GM21529 (cell line): Measurements from ENCODE around the gene ALDH1A2.
"Not testable (repeated sequence)": the region's sequence is repeated elsewhere in the genome, so short reads cannot be mapped to it uniquely, and the experiment has no call there.

Source experiments
- ATAC-seq: cut with Tn5 transposase; IDR thresholded peaks from one replicate; pipeline ENCODE4 v1.9.1; 2021; ENCODE audit not compliant: unreplicated experiment

ALDH1A2 gene

DNA sequence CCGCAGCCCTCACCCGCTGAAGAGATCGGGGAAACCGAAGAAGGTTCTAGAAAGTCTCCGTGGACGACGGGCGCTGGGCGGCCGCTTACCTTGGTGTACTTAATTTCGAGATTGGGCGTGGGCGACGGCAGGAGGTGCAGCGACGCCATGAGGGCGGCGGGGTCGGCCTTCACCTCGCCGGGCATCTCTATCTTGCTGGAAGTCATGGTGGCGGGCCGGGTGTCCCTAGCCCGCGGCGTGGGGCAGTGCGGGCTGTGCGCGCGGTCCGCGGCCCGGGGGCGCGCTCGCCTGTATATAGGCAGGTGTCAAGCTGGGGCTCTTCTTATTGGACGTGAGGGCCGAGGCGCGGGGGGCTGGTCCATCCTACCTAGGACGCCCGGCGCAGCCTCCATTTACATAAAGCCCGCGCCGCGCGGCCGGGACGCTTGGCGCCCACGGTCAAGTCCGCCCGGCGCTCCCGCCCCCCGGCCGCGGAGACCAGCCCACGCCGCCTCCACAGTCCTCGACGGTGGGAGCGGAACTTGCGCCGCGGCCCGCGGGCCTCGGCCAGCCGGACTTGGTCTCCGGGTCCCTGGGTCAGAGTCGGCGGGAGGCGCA is at the start of gene ALDH1A2:
TSS of gene ALDH1A2 (minus strand) at position 267 of the 597 bp plus-strand sequence. CDS start at position 206, 61 bp downstream.
- ATAC-seq = no peak

DNA sequence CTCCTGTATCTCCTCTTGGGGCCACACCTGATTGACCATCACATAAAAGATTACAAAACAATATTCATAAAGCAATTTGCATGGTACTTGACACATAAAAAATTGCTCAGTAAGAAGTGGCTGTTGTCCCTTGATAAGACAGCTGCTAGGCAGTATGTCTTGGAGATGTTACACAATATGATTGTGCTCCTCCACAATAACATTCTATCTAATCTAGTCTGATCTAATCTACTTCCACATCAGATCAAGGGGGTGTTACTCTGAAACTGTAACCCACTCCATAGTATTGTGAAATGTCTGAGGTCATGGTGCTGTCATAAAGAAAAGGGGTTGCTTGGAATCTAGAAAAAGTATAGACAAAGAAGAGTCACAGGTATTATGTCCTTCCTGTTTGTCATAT is 49.3 kb upstream of the ALDH1A2 start:
- no peak for ATAC-seq

DNA sequence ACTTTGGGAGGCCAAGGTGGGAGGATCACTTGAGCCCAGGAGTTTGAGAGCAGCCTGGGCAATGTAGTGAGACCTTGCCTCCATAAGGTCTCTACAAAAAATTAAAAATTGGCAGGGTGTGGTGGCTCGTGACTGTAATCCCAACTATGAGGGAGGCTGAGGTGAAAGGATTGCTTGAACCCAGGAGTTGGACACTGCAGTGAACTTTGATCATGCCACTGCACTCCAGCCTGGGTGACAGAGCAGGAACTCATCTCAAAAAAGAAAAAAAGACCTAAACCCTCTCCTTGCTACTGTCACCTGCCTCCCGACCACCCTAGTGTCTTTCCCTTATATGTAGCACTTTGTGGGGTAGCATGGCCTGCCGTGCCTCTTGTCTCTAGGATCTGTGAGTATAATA is 48.9 kb upstream of the ALDH1A2 start:
- ATAC-seq = no peak

DNA sequence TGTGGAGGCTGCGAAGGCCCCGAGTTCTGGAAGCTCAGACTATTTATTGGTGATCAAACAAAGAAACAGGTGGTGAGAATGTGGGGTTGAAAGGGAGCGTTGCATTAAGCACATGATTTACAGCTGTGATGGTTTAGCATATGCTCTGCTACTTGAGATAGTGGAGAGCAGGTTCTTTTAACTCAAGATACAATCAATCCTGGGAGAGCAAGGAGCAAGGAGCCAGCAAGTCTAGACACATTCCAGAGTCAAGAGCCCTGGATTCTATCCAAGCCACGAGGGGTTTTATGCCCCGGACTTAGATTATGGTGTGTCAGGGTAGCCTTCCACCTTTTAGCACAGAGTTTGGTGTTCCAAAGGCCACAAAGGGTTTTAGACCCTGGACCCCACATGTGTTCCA is 47.8 kb upstream of the ALDH1A2 start:
- not testable (repeated sequence) for ATAC-seq

DNA sequence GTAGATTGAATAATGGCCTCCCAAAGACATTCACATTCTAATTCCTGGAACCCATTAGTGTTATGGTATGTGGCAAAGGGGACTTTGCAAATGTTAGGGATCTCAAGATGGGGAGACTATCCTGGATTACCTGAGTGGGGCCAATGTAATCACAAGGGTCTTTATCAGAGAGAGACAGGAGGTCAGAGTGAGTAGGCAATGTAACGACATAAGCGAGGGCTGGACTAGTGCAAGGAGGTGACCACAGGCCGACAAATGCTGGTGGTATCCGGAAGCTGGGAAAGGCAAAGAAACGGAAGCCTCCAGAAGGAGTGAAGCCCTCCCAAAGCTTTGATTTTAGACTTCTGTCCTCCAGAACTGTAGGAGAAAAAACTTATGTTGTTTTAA is 46.2 kb upstream of the ALDH1A2 start:
- no peak for ATAC-seq

GRCh38 chr15:58110999-58111717 is 45.6 kb upstream of the ALDH1A2 start:
- ATAC-seq = no peak

GRCh38 chr15:58109419-58109818 is 43.9 kb upstream of the ALDH1A2 start:
- ATAC-seq = no peak

GRCh38 chr15:58108117-58108516 is 42.6 kb upstream of the ALDH1A2 start:
- ATAC-seq = no peak

GRCh38 chr15:58103482-58103881 is 38.0 kb upstream of the ALDH1A2 start:
- no peak for ATAC-seq

DNA sequence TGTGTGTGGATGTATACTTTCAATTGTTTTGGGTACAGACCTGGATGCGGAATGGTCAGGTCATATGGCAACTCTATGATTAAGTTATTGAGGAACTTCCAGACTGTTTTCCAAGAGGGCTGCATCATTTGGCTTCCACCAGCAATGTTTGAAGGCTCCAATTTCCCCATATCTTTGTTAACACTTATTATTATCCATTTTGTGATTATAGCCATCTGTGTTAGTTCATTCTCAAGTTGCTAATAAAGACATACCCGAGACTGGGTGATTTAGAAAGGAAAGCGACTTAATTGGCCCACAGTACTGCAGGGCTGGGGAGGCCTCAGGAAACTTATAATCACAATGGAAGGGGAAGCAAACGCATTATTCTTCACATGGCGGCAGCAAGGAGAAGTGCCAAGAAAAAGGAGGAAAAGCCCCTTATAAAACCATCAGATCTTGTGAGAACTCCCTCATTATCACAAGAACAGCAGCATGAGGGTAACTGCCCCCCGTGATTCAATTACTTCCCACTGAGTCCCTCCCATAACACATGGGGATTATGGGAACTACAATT is 31.1 kb upstream of the ALDH1A2 start:
- ATAC-seq = no peak

DNA sequence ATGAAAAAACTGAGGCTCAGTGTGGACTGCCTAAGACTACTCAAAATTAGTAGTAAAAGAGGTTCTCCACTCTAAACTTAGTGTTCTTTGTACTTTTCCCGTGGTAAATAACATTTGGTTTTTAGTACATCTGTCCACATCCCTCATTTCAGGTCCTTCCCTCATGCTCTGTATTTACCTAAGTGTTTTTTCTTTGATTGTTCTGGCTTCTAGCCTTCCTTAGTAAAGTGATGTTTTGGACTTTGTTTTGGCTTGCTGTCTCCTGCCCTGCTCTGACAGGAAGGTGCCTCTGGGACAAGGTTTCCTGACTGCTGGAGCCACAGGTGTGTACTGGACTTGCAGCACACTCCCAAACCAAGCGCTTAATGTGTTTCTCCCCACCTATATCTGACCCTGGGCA is 29.9 kb upstream of the ALDH1A2 start:
- ATAC-seq = no peak

GRCh38 chr15:58087871-58088270 is 22.4 kb upstream of the ALDH1A2 start:
- no peak for ATAC-seq

- no peak for ATAC-seq
Measured at GRCh38 chr15:58086491-58086890, 21.0 kb upstream of the ALDH1A2 start.

GRCh38 chr15:58083526-58083925 is 18.0 kb upstream of the ALDH1A2 start:
- no peak for ATAC-seq

GRCh38 chr15:58081891-58082290 is 16.4 kb upstream of the ALDH1A2 start:
- ATAC-seq = no peak

DNA sequence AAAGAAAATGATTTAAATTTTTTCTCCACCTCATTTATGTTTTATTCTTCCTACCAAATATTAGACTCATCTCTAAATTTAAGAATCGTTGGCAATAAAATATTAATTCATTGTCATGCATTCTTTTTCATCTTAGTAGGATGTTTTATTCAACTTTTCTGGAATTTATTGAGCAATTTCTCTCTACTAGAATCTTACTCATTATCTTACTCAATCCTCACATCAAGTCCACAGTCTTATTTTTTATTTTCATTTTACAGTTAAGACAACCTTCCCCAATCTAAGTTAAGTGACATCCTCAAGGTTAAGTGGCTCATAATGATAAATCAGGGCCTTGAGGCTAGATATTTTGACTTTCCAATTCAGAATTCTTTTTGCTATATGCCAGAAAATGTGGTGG is 15.9 kb upstream of the ALDH1A2 start:
- no peak for ATAC-seq

DNA sequence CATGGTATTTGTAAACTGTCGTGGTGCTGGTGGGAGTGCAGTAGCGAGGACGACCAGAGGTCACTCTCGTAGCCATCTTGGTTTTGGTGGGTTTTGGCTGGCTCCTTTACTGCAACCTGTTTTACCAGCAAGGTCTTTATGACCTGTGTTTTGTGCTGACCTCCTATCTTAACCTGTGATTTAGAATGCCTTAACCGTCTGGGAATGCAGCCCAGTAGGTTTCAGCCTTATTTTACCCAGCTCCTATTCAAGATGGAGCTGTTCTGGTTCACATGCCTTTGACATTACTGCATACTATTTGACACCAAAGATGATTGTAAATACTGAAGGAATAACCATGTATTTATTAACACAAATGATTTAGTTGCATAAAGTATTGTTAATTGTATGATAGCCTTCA is 15.4 kb upstream of the ALDH1A2 start:
- ATAC-seq = not testable (repeated sequence)

DNA sequence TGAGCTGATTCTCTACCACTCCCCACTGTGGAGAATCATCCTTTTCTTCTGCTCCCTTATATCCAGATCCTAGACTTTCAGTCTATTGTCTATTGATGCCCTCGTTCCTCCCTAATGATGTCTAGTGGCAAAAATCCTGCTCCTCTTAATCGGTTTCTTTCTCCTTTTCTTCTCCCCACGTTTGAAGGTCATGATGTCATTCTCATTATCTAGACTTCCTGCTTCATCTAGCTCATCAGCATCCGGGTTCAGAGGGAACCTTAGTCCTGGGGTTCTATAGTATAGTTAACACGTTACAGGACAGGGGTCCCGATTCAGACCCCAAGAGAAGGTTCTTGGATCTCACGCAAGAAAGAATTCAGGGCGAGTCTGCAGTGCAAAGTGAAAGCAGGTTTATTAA is 14.9 kb upstream of the ALDH1A2 start:
- no peak for ATAC-seq

GRCh38 chr15:58078591-58078990 is 13.1 kb upstream of the ALDH1A2 start:
- no peak for ATAC-seq

DNA sequence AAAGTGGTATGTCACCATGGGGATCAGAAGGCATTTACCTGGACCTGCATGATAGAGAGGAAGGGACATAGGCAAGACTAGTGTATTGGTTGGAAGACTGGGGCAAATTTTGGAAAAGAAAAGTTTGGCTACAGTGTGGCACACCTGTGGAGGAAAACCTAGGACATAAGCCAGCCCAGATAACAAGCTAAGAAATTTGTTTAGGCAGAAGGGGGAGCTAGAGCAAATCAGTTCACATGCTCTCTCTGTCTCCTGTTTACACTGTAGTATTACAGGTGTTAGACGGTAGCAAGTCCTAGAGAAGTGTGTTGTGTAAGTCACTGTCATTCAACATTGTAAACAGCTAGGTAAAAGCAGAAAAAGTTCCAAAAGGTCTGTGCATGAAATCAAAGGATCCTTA is 11.9 kb upstream of the ALDH1A2 start:
- no peak for ATAC-seq

- ATAC-seq = no peak
Measured at GRCh38 chr15:58074452-58074851, 8.9 kb upstream of the ALDH1A2 start.

- no peak for ATAC-seq
Measured at GRCh38 chr15:58070801-58071418, 5.4 kb upstream of the ALDH1A2 start.
